GM19239 (cell line): Measurements from ENCODE around the gene DPEP2NB.

ENCODE experiments used
- DNase-seq: peaks from one replicate; pipeline ENCODE4 v3.0.0; 2011; ENCODE audit warnings: low spot score; ENCODE audit not compliant: insufficient read length
- FAIRE-seq: peaks from 2 replicates; lab custom pipeline; 2011; peaks lifted over from hg19 to GRCh38; lab: Jason Lieb, UNC

The DPEP2NB gene

GRCh38 chr16:67965668-67966548 lies 49.8 kb downstream of the DPEP2NB start:
- no peak for DNase-seq
- no peak for FAIRE-seq

GRCh38 chr16:67964477-67965131 lies 51.1 kb downstream of the DPEP2NB start:
- FAIRE-seq (no peak), DNase-seq (no peak)

DNA sequence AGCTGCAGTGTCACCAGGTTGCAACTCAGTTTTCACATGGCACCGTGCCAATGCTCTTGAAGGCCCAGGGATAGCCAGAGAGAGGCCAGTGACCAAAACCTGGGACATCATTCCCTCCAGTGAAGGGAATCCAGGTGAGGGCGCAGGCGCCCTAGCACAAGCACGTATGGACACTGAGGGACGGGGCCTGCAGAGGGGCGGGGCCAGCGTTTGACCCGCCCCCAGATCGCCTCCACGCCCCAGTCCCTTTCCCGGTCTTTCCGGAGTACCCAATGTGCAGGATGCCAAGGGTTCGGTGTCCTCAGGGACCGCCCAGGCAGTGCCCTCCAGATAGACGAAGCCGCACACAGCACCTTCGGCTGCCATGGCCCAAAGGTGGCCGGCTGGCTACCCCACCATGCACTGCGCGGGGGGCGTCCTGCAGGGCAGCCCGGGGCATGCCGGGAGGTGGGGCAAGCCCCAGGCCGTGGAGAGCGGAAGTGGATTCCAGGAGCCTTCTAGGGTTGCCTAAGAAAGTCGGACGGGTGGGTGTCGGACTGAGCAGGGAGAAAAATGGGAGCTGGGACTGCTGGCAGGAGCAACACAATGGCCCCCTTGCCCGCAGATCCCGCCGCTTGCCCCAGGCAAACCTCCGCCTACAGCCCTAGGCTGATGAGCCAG lies 51.9 kb downstream of the DPEP2NB start:
- no peak for DNase-seq
- FAIRE-seq: no peak
